ENCODE results near the gene CNTN1. TPM values are rescaled to one million over a fixed set of nuclear protein-coding genes. Genes with fewer than 3 reads are reported as not detected.

CNTN1 gene
- total RNA-seq, 1 experiment from 2014 or later, result 3.0 TPM

GRCh38 chr12:40742041-40742440 is 49.8 kb downstream of the CNTN1 start:
- ChIA-PET RAD21 (ENCODE audit: low non-redundant PET in 1 of 2, low total read pairs in 2 of 2, uncharacterized antibody in 2 of 2, unreplicated experiment in 2 of 2) (no interaction called here), CTCF (no interaction called here), POLR2A (no interaction called here)
- no peaks in the 10 kb centered on the region for H3K9me2 ChIP-seq (ENCODE audit: insufficient read depth)
- no peak overlapping the region for H3K27ac ChIP-seq (ENCODE audit: low read depth, low read length)
- H3K9ac ChIP-seq (ENCODE audit: low read length), result no peak overlapping the region
- H3K27me3 ChIP-seq (ENCODE audit: insufficient read depth, low read length), result no peaks in the 10 kb centered on the region
- BruUV-seq (replicated peaks), result no TSS peak
- no peaks in the 10 kb centered on the region for H3K9me3 ChIP-seq (ENCODE audit: control insufficient read depth in 1 of 2, insufficient read depth in 1 of 2, low read depth in 1 of 2, low read length in 2 of 2)
- H4K20me1 ChIP-seq (ENCODE audit: insufficient read depth), result no peaks in the 10 kb centered on the region
- H3K4me2 ChIP-seq (ENCODE audit: low read length), result no peak overlapping the region
- TF ChIP-seq EGR1 (IDR thresholded peaks at IDR 0.05; ENCODE audit: low read depth), result no peak
- TF ChIP-seq SP1 (IDR thresholded peaks at IDR 0.05; ENCODE audit: low read depth), result no peak
- no peak for TF ChIP-seq ELF1 (IDR thresholded peaks at IDR 0.05; ENCODE audit: borderline replicate concordance, low read depth)
- TF ChIP-seq ZFX (IDR thresholded peaks at IDR 0.05), result no peak
- TF ChIP-seq POLR2A (IDR thresholded peaks at IDR 0.05; ENCODE audit: borderline replicate concordance, extremely low read depth, insufficient read depth, insufficient read length), result no peak
- TF ChIP-seq CEBPB (IDR thresholded peaks at IDR 0.05; ENCODE audit: low read depth), result no peak
- no peak for TF ChIP-seq CTCF (IDR thresholded peaks at IDR 0.05 in 2 of 3, conservative IDR thresholded peaks at IDR 0.05 in 1 of 3; ENCODE audit: borderline replicate concordance in 1 of 3, insufficient read depth in 1 of 3, low read depth in 2 of 3, low read length in 2 of 3)
- TF ChIP-seq SIN3A (IDR thresholded peaks at IDR 0.05; ENCODE audit: low read depth), result no peak
- no peak for TF ChIP-seq RAD21 (IDR thresholded peaks at IDR 0.05; ENCODE audit: low read depth)
- no peak for TF ChIP-seq ATF3 (IDR thresholded peaks at IDR 0.05)
- TF ChIP-seq MAX (IDR thresholded peaks at IDR 0.05), result no peak
- no peak for TF ChIP-seq CBX3 (IDR thresholded peaks at IDR 0.05; ENCODE audit: low read depth)
- no peaks in the 10 kb centered on the region for H3K36me3 ChIP-seq (ENCODE audit: control insufficient read depth in 1 of 2, insufficient read depth in 2 of 2, low read length in 2 of 2)
- no peaks in the 10 kb centered on the region for H3K4me1 ChIP-seq (ENCODE audit: control insufficient read depth in 1 of 2, insufficient read depth in 2 of 2, low read length in 2 of 2)
- DNase-seq (ENCODE audit: low read depth, low spot score), result no peak
- intact Hi-C loops (cut with micrococcal nuclease), result no loop called here
- no peak for ATAC-seq
- H2AFZ ChIP-seq (ENCODE audit: low read depth, low read length, poor library complexity, severe bottlenecking), result no peak overlapping the region
- no peaks in the 10 kb centered on the region for H3K79me2 ChIP-seq (ENCODE audit: insufficient read depth, low read length)
- H3K4me3 ChIP-seq (replicated peaks in 1 of 2; ENCODE audit: low read depth in 1 of 2, low read length in 2 of 2), result no peak overlapping the region

Measured in HCT116 (cell line).